GM18909 (cell line): ENCODE results near the gene PRSS50.

Experiments
- ATAC-seq: cut with Tn5 transposase; IDR thresholded peaks from one replicate; pipeline ENCODE4 v1.9.1; 2021; ENCODE audit warnings: mild to moderate bottlenecking; ENCODE audit not compliant: unreplicated experiment, poor library complexity

PRSS50 gene

GRCh38 chr3:46729038-46729437 is 11.4 kb upstream of the PRSS50 start:
- no peak for ATAC-seq

DNA sequence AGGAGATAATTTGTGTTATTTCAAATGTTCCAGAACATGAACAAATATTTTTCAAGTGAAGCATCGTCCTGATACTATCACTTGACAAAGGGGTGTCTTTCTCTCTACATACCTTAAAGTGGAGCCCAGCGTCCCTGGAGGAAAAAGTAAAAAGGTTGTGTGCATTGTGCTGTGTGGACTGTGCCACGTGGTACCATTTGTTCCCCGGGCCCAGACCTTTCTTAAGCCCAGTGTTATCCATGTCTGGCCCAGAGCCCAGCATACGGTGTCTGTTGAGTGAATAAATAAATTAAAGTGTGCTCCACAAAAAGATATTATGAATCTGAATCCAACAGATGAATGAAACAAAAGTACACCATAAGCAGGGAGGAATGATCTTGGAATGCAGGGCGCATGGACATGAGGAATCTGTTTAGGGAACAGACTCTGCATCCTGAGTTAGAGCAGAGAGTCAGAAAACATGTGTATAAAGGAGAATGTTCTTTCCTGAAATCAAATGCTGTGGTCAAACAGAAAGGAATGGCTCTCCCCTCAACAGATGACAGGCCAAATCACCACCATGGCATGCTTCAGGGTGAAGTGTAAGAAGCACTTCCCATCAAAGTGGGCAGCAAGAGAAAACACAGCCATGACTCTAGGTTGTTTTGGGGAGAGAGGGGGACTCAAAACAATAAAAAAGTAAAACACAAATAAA is 8.1 kb upstream of the PRSS50 start:
- ATAC-seq: no peak

- no peak for ATAC-seq
Observed at GRCh38 chr3:46724424-46724823, 6.8 kb upstream of the PRSS50 start.

DNA sequence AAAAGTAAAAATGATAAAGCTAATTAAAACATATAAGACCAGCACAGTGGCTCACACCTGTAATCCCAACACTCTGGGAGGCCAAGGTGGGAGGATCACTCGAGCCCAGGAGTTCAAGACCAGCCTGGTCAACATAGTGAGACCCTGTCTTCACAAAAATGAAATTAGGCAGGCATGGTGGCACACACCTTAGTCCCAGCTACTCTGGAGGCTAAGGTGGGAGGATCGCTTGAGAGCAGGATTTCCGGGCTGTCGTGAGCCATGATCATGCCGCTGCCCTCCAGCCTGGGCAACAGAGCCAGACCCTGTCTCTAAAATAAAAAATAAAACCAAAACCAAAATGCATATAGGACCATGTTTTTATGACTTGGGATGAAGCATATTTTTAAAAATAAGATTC is 4.8 kb upstream of the PRSS50 start:
- ATAC-seq: no peak

DNA sequence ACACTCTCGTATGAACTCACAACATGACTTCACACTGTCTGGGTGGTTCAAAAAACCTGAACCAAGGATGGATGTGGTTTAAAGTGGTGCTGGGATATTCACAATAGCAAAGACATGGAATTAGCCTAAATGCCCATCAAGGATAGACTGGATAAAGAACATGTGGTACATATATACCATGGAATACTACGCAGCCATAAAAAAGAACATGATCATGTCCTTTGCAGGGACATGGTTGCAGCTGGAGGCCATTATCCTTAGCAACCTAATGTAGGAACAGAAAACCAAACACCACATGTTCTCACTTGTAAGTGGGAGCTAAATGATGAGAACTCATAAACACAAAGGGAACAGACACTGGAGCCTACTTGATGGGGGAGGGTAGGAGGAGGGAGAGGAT is 3.3 kb upstream of the PRSS50 start:
- no peak for ATAC-seq

GRCh38 chr3:46719735-46720271 is 2.1 kb upstream of the PRSS50 start:
- ATAC-seq: no peak

GRCh38 chr3:46719044-46719565 is 1.4 kb upstream of the PRSS50 start:
- ATAC-seq: no peak

- no peak for ATAC-seq
Observed at GRCh38 chr3:46716461-46717441, 918 bp downstream of the PRSS50 start.

GRCh38 chr3:46715507-46716175 is 2.0 kb downstream of the PRSS50 start:
- no peak for ATAC-seq

GRCh38 chr3:46714728-46715506 is 2.8 kb downstream of the PRSS50 start:
- no peak for ATAC-seq

- no peak for ATAC-seq
Observed at GRCh38 chr3:46713898-46714552, 3.6 kb downstream of the PRSS50 start.

DNA sequence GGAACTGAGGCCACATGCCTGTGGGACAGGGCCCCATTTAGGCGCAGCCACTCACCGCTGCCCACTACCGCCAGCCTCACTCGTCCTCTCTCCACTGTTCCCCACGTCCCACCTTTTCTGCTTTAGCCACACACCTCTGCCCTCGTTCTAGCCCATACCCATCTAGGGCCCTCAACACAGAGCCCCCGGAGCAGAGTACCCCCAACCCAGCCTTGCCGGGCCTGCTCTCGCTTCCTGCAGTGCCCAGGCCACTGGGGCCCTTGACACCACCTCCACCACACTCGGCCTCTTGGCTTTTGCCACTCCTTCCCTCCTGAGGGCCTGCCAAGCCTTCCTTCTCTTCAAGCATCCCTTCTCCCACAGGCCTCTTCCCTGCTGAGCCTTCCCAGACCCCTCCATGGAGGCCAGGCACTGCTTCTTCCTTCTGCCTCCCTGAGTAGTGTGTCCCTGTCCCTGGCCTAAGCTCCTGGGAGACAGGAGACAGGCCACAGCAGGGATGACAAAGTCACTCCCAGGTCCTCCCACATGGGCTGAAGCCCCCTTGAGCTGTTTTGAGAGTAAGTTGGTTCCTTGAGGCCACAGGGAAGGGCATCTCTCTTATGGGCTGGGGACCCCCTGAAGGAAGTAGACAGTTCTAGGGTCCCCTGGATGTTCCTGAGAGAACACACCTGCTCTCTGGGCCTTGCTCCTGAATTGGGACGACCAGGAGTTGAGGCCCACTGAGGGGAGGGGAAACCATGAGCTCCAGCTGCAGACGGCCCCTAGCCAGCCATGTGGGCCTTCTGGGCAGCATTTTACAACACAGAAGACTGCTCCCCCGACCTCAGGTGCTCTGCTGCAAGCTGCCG is 4.4 kb downstream of the PRSS50 start:
- no peak for ATAC-seq

GRCh38 chr3:46712191-46713049 is 5.2 kb downstream of the PRSS50 start:
- ATAC-seq: no peak

- no peak for ATAC-seq
Observed at GRCh38 chr3:46711760-46712159, 5.9 kb downstream of the PRSS50 start.

- no peak for ATAC-seq
Observed at GRCh38 chr3:46711305-46711704, 6.4 kb downstream of the PRSS50 start.

GRCh38 chr3:46710671-46711295 is 6.9 kb downstream of the PRSS50 start:
- no peak for ATAC-seq

GRCh38 chr3:46710229-46710628 is 7.4 kb downstream of the PRSS50 start:
- ATAC-seq: no peak
